AG04450 (cell line): ENCODE measurements around the gene SH3TC1. TPM values are rescaled to one million over a fixed set of nuclear protein-coding genes. Genes with fewer than 3 reads are reported as not detected.
A peak's percentile ranks its signal among the peaks of the same experiment; 100 is the strongest.

Experiments
- CTCF ChIA-PET: fragments of 300-600, 350-600 bp; formaldehyde crosslinking; extraction: SDS; loops from one replicate; lab custom pipeline; 2022; ENCODE audit warnings: antibody characterized with exemption, inconsistent platforms; lab: Charles Lee
- POLR2A ChIA-PET: fragments of 350-600 bp; formaldehyde crosslinking; extraction: SDS; loops from one replicate; lab custom pipeline; 2021; ENCODE audit warnings: antibody characterized with exemption, inconsistent platforms; lab: Yijun Ruan, JAX
- DNase-seq: peaks from one replicate; pipeline ENCODE4 v3.0.0-alpha.2; 2011; ENCODE audit warnings: low read depth, low spot score
- H3K27ac ChIP-seq: one replicate; pipeline ENCODE4 v1.5.1; 2012; ENCODE audit warnings: low read depth, low read length, control low read depth
- H3K27me3 ChIP-seq: one replicate; pipeline ENCODE4 v1.6.0; 2012; ENCODE audit warnings: low read length; ENCODE audit not compliant: control insufficient read depth, insufficient read depth
- H3K4me3 ChIP-seq: 2 replicates; pipeline ENCODE4 v1.5.1; 2011; ENCODE audit warnings: mild to moderate bottlenecking, low read depth, low read length, control low read depth
- H3K9me3 ChIP-seq: 2 replicates; pipeline ENCODE4 v1.5.1; 2012; ENCODE audit warnings: low read length; ENCODE audit not compliant: control insufficient read depth, insufficient read depth
- polyA plus RNA-seq: library from polyadenylated mRNA; depleted of rRNA; stranded (reverse); fragments of >200 nt; gene quantifications from 2 replicates; pipeline ENCODE4 v1.2.3, GENCODE V29; 2011
- TF ChIP-seq, protein P1 (sequence below): IDR thresholded peaks from 2 replicates; pipeline ENCODE4 v1.5.1; 2011; ENCODE audit warnings: low read depth, low read length, control low read depth, inconsistent platforms

The SH3TC1 gene
- polyA plus RNA-seq, 1 experiment, result 0.98 TPM

DNA sequence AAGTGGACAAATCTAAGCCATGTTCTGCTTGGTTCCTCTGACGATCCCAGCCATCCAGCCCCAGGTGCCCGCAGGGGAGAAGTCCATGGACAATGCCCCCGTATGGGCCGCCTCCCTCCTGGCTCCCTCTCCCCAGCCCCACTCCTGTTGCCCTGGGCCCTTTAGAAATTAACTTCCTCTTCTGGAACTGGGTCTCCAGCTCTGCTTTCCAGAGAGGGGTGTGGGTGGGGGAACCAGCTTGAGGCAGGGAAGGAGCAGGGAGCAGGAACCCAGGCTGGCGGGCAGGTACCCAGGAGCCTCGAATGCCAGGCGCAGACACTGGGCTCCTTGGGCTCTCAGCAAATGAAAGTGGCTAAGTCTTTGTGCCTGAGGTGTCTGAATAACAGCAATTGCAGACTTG, 27.8 kb upstream of the SH3TC1 start:
- CTCF ChIA-PET, result no interaction called here
- TF ChIP-seq, protein P1, sequence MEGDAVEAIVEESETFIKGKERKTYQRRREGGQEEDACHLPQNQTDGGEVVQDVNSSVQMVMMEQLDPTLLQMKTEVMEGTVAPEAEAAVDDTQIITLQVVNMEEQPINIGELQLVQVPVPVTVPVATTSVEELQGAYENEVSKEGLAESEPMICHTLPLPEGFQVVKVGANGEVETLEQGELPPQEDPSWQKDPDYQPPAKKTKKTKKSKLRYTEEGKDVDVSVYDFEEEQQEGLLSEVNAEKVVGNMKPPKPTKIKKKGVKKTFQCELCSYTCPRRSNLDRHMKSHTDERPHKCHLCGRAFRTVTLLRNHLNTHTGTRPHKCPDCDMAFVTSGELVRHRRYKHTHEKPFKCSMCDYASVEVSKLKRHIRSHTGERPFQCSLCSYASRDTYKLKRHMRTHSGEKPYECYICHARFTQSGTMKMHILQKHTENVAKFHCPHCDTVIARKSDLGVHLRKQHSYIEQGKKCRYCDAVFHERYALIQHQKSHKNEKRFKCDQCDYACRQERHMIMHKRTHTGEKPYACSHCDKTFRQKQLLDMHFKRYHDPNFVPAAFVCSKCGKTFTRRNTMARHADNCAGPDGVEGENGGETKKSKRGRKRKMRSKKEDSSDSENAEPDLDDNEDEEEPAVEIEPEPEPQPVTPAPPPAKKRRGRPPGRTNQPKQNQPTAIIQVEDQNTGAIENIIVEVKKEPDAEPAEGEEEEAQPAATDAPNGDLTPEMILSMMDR, result no peak

DNA sequence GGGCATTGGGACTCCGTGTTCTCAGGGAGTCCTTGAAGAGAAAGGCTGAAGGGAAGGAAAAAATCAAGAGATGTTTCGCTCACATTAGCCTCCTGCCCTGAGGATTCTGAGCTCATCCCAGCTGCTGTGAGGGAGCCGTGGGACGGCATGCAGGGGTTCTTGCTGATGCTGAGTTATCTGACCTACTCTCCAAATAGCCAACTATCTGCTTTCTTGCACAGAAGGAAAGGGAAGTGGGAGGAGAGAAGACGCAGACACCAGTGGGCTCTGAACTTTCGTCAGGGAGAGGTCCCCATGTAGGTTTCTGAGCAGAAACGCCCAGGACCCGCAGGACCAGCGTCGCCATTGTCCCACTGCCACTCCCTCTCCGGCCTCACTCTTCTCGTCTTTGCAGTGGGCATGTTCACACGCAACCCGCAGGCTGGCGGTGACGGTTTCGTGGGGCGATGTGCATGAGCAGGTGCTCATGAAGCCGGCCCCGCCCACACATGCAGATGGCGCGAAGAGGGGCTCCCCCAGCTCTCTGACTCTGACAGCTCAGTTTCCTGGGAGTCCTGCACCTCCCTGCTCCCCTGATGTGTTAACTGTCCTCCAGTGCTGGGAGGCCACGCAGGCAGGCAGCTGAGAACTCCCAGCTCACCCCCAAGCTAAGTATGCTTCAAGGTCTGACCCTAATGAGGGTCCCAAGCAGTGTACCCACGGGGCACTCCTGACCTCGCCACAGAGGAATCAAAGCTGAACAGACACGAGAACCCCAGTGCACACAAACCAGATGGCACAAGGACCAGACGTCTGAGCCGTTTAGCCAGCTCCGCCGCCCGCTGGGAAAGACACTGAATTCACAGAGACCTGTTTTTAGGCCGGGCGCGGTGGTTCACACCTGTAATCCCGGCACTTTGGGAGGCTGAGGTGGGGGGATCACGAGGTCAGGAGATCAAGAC, 26.8 kb upstream of the SH3TC1 start:
- peaks cover 53% of the 10 kb centered on the region for H3K27me3 ChIP-seq
- DNase-seq, result peak; percentile 30
- peaks cover 11% of the 10 kb centered on the region for H3K9me3 ChIP-seq
- H3K27ac ChIP-seq, result no peak overlapping the region
- CTCF ChIA-PET, result interaction anchor here (0.5 to 0.6 kb wide), 2 partner anchors 404 to 838 kb away, joined by 3 to 9 read pairs; no protein-coding TSS in a partner anchor
- POLR2A ChIA-PET, result no interaction called here
- H3K4me3 ChIP-seq, result no peak overlapping the region
- TF ChIP-seq, protein P1, result no peak

More for the DNA sequence above, 27.8 kb upstream of the SH3TC1 start:
- Histone ChIP-seq H3K4me3 (no peak overlapping the region), H3K27ac (no peak overlapping the region), H3K9me3 (peaks cover 11% of the 10 kb centered on the region), H3K27me3 (peaks cover 57% of the 10 kb centered on the region)
- POLR2A ChIA-PET, result no interaction called here
- DNase-seq, result no peak

DNA sequence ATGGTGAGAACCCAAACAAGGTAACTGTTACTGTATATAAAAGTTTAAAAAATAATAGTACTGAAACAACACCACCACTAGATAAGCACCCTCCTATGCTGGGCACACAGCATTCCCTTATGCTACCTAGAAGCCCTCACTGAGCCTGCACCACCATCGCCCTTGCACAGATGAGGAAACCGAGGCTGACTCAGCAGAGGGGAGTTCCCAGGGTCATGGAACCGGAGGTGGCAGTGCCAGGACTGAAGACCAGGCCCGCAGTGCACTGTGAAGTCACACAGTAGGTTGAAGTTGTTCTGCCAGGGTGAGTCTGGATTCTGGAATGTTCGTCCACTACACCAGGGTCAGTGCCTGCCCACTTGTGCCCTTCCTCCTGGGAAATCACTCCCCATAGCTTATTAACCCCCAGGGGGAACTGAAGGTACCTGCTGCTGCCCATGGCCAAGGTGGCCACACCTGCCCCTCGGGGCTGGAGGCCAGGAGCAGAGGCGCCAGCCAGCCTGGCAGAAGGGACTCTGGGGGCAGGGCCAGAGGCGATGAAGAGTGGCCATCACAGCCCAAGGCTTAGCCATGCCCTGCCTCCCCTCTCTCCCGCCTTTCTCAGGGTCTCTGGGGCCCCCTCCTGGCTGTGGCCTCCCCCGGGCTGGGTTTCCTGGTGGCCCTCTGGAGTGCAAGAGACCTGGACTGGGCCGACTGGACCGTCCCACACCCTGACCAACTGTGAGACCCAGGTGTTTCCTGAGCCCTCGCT, 25.4 kb upstream of the SH3TC1 start:
- DNase-seq, result no peak
- CTCF ChIA-PET, result no interaction called here
- Histone ChIP-seq H3K27ac (no peak overlapping the region), H3K27me3 (peaks cover 55% of the 10 kb centered on the region), H3K9me3 (peaks cover under 1% of the 10 kb centered on the region), H3K4me3 (no peak overlapping the region)
- TF ChIP-seq, protein P1, result no peak
- POLR2A ChIA-PET, result interaction anchor here (0.7 kb wide), 1 partner anchor 1089 kb away, joined by 3 read pairs; no protein-coding TSS in a partner anchor

GRCh38 chr4:8174970-8175369, 24.1 kb upstream of the SH3TC1 start:
- POLR2A ChIA-PET, result no interaction called here
- DNase-seq, result no peak
- Histone ChIP-seq H3K4me3 (no peak overlapping the region), H3K27ac (no peak overlapping the region), H3K9me3 (no peaks in the 10 kb centered on the region; the same call in 1 of the 2 replicates), H3K27me3 (peaks cover 45% of the 10 kb centered on the region)
- CTCF ChIA-PET, result interaction anchor here (2.4 kb wide), 1 partner anchor 228 kb away, joined by 37 read pairs; no protein-coding TSS in a partner anchor
- TF ChIP-seq, protein P1, result no peak
